Mucosa of descending colon (tissue), 3 donors: ENCODE measurements around the gene MEGF6. TPM values are rescaled to one million over a fixed set of nuclear protein-coding genes. Genes with fewer than 3 reads are reported as not detected.
A peak's percentile ranks its signal among the peaks of the same experiment; 100 is the strongest.

Experiments
- ATAC-seq: fragments of 200-7000 bp; cut with Tn5 transposase; one replicate; pipeline ENCODE4 v1.9.1; 2020; ENCODE audit warnings: mild to moderate bottlenecking, moderate library complexity
- DNase-seq, 3 donors: peaks; one replicate each; pipeline ENCODE4 v3.0.0-alpha.2; 2020
- H3K36me3 ChIP-seq: fragments of 200-600 bp; one replicate; pipeline ENCODE4 v1.8.0; 2021; ENCODE audit warnings: low read depth, mild to moderate bottlenecking
- H3K4me1 ChIP-seq: fragments of 200-600 bp; one replicate; pipeline ENCODE4 v1.8.0; 2021; ENCODE audit warnings: low read depth, mild to moderate bottlenecking
- H3K4me3 ChIP-seq: fragments of 200-600 bp; one replicate; pipeline ENCODE4 v1.8.0; 2021; ENCODE audit warnings: mild to moderate bottlenecking
- H3K9me3 ChIP-seq: fragments of 200-600 bp; one replicate; pipeline ENCODE4 v1.8.0; 2021; ENCODE audit warnings: mild to moderate bottlenecking
- CTCF ChIP-seq: fragments of 200-600 bp; IDR thresholded peaks from one replicate; pipeline ENCODE4 v1.8.0; 2022; ENCODE audit warnings: antibody characterized with exemption, mild to moderate bottlenecking
- intact Hi-C, 2 donors: fragments of 100-400 bp; cut with DNase I in 1 of 2; cut with micrococcal nuclease in 1 of 2; formaldehyde crosslinking; loops; one replicate each; pipeline versions ENCODE4 v1.11.0 to v1.11.1; 2022; cut with DNase I, micrococcal nuclease
- total RNA-seq, 3 donors: library from RNA; stranded (reverse); fragmentation: NEBNext Ultra II Directional in 2 of 3; extraction: Animal tissue kit (Norgen Biotek cat#: 25700) in 2 of 3; gene quantifications; one replicate each; pipeline versions ENCODE4 v1.2.1 to v1.2.4, GENCODE V29; 2021 to 2023
- donor health status: DM: no; HTN: no; CAD: no; lungs with moderate emphysema.
- donor health status: DM: no; HTN: no; CAD: no.
- donor health status: DM: no; HTN: yes; CAD: no.

The MEGF6 gene
- total RNA-seq, 3 donors from 2014 or later = 6.2 to 12.2 (median 8.5) TPM

GRCh38 chr1:3638027-3638426, 26.7 kb upstream of the MEGF6 start:
- H3K4me3 ChIP-seq = no peak overlapping the region
- no peaks in the 10 kb centered on the region for H3K4me1 ChIP-seq
- ATAC-seq (no peak), DNase-seq (peak in 2 of 3 donors; percentile 7 to 22)
- no peaks in the 10 kb centered on the region for H3K9me3 ChIP-seq
- peaks cover 5% of the 10 kb centered on the region for H3K36me3 ChIP-seq
- intact Hi-C loops = no loop called here
- no peak for TF ChIP-seq CTCF

- ATAC-seq (no peak), DNase-seq (peak in 1 of 3 donors; percentile 11)
- peaks cover 5% of the 10 kb centered on the region for H3K36me3 ChIP-seq
- no peak for TF ChIP-seq CTCF
- H3K4me3 ChIP-seq = no peak overlapping the region
- no peaks in the 10 kb centered on the region for H3K9me3 ChIP-seq
- H3K4me1 ChIP-seq = no peaks in the 10 kb centered on the region
- intact Hi-C loops = no loop called here
Observed at GRCh38 chr1:3636531-3636930, 25.2 kb upstream of the MEGF6 start.

- Histone ChIP-seq H3K4me3 (no peak overlapping the region), H3K36me3 (peaks cover 5% of the 10 kb centered on the region), H3K4me1 (no peaks in the 10 kb centered on the region), H3K9me3 (no peaks in the 10 kb centered on the region)
- DNase-seq (peak in 2 of 3 donors; percentile 2 to 14), ATAC-seq (no peak)
- intact Hi-C loops = no loop called here
- TF ChIP-seq CTCF = no peak
Observed at GRCh38 chr1:3636080-3636479, 24.8 kb upstream of the MEGF6 start.

GRCh38 chr1:3634059-3634800, 22.9 kb upstream of the MEGF6 start:
- H3K4me3 ChIP-seq = no peak overlapping the region

GRCh38 chr1:3633344-3634058, 22.2 kb upstream of the MEGF6 start:
- peak in 1 of 3 donors; percentile 41 for DNase-seq
- no peak for ATAC-seq
- Histone ChIP-seq H3K36me3 (peaks cover 14% of the 10 kb centered on the region), H3K4me3 (no peak overlapping the region), H3K4me1 (no peaks in the 10 kb centered on the region), H3K9me3 (no peaks in the 10 kb centered on the region)
- intact Hi-C loops = no loop called here
- no peak for TF ChIP-seq CTCF

More at GRCh38 chr1:3634059-3634800, 22.9 kb upstream of the MEGF6 start:
- intact Hi-C loops = no loop called here
- peaks cover 11% of the 10 kb centered on the region for H3K36me3 ChIP-seq
- ATAC-seq = no peak
- no peak for TF ChIP-seq CTCF
- H3K4me1 ChIP-seq = no peaks in the 10 kb centered on the region
- no peaks in the 10 kb centered on the region for H3K9me3 ChIP-seq
- DNase-seq = peak in 1 of 3 donors; percentile 37
